Neural cell (in vitro differentiated cells): ENCODE measurements around the gene ABO. TPM values are rescaled to one million over a fixed set of nuclear protein-coding genes. Genes with fewer than 3 reads are reported as not detected.

Experiments used
- H2AFZ ChIP-seq: fragments of 200-600, 300-800 bp; sonication (generic), shearing (Covaris generic); 2 replicates; pipeline ENCODE4 v1.6.0; 2014; ENCODE audit warnings: low read depth, mild to moderate bottlenecking, antibody characterized with exemption, low read length, moderate library complexity
- H3F3A ChIP-seq: fragments of 200-600 bp; shearing (Covaris generic); 2 replicates; pipeline ENCODE4 v1.6.1; 2016; ENCODE audit warnings: mild to moderate bottlenecking, moderate library complexity, mixed read lengths, antibody characterized with exemption, low read length; ENCODE audit not compliant: insufficient read depth, poor library complexity, severe bottlenecking
- H3K27ac ChIP-seq: fragments of 200-600, 300-800 bp; sonication (generic), shearing (Covaris generic); 2 replicates; pipeline ENCODE4 v1.5.1; 2014; ENCODE audit warnings: mild to moderate bottlenecking, low read length, moderate library complexity
- H3K27me3 ChIP-seq: fragments of 300-800, 200-600 bp; sonication (generic), shearing (Covaris generic); 2 replicates; pipeline ENCODE4 v1.6.0; 2014; ENCODE audit warnings: mild to moderate bottlenecking, low read depth, low read length, moderate library complexity; ENCODE audit not compliant: insufficient read depth
- H3K36me3 ChIP-seq: fragments of 300-800, 200-600 bp; sonication (generic), shearing (Covaris generic); 2 replicates; pipeline ENCODE4 v1.5.1; 2014; ENCODE audit warnings: mild to moderate bottlenecking, antibody characterized with exemption, low read length, moderate library complexity; ENCODE audit not compliant: insufficient read depth
- H3K4me2 ChIP-seq: fragments of 300-800, 200-600 bp; sonication (generic), shearing (Covaris generic); 2 replicates; pipeline ENCODE4 v1.6.0; 2014; ENCODE audit warnings: mild to moderate bottlenecking, low read length
- H3K4me3 ChIP-seq: fragments of 300-800, 200-600 bp; sonication (generic), shearing (Covaris generic); 2 replicates; pipeline ENCODE4 v1.5.1; 2014; ENCODE audit warnings: mild to moderate bottlenecking, low read length, moderate library complexity
- H3K79me2 ChIP-seq: fragments of 200-600 bp; shearing (Covaris generic); replicated peaks from 2 replicates; pipeline ENCODE4 v1.6.0; 2014; ENCODE audit warnings: mild to moderate bottlenecking, low read length, moderate library complexity; ENCODE audit not compliant: insufficient read depth
- H3K9ac ChIP-seq: fragments of 300-800, 200-600 bp; sonication (generic), shearing (Covaris generic); 2 replicates; pipeline ENCODE4 v1.6.1; 2016; ENCODE audit warnings: mild to moderate bottlenecking, low read length, mixed read lengths
- H3K9me2 ChIP-seq: fragments of 200-600 bp; shearing (Covaris generic); 2 replicates; pipeline ENCODE4 v1.6.1; 2016; ENCODE audit warnings: mild to moderate bottlenecking, low read length, mixed read lengths; ENCODE audit not compliant: insufficient read depth
- H3K9me3 ChIP-seq: fragments of 200-600, 300-800 bp; sonication (generic), shearing (Covaris generic); 2 replicates; pipeline ENCODE4 v1.6.1; 2016; ENCODE audit warnings: mild to moderate bottlenecking, mixed run types, low read length, moderate library complexity, mixed read lengths
- H4K20me1 ChIP-seq: fragments of 200-600 bp; shearing (Covaris generic); 2 replicates; pipeline ENCODE4 v1.6.1; 2016; ENCODE audit warnings: mild to moderate bottlenecking, mixed run types; ENCODE audit not compliant: insufficient read depth
- CTCF ChIP-seq: fragments of 450-650 bp; IDR thresholded peaks from 2 replicates; pipeline ENCODE4 v1.5.1; 2014; ENCODE audit warnings: antibody characterized with exemption, mild to moderate bottlenecking, moderate library complexity; ENCODE audit not compliant: poor library complexity, severe bottlenecking
- EP300 ChIP-seq: fragments of 450-650 bp; conservative IDR thresholded peaks from 2 replicates; pipeline ENCODE4 v1.6.1; 2014; ENCODE audit warnings: antibody characterized with exemption, mild to moderate bottlenecking, moderate library complexity; ENCODE audit not compliant: poor library complexity, severe bottlenecking
- EZH2 ChIP-seq: fragments of 200-600, 300-800 bp; shearing (Covaris generic), sonication (generic); IDR thresholded peaks from 2 replicates; pipeline ENCODE4 v1.6.1; 2014; ENCODE audit warnings: antibody characterized with exemption, low read length, borderline replicate concordance, mild to moderate bottlenecking; ENCODE audit not compliant: insufficient read depth, poor library complexity, severe bottlenecking
- MXI1 ChIP-seq: fragments of 450-650 bp; conservative IDR thresholded peaks from 2 replicates; pipeline ENCODE4 v1.6.1; 2014; ENCODE audit warnings: antibody characterized with exemption, mild to moderate bottlenecking; ENCODE audit not compliant: poor library complexity, severe bottlenecking
- POLR2AphosphoS5 ChIP-seq: IDR thresholded peaks from 2 replicates; pipeline ENCODE4 v1.6.1; 2012
- RAD21 ChIP-seq: fragments of 450-650 bp; conservative IDR thresholded peaks from 2 replicates; pipeline ENCODE4 v1.6.1; 2014; ENCODE audit warnings: antibody characterized with exemption, mild to moderate bottlenecking, moderate library complexity
- REST ChIP-seq: IDR thresholded peaks from 2 replicates; pipeline ENCODE4 v1.6.1; 2012; ENCODE audit warnings: borderline replicate concordance
- SMC3 ChIP-seq: fragments of 450-650 bp; conservative IDR thresholded peaks from 2 replicates; pipeline ENCODE4 v1.6.1; 2014; ENCODE audit warnings: antibody characterized with exemption, mild to moderate bottlenecking, moderate library complexity; ENCODE audit not compliant: poor library complexity
- TAF1 ChIP-seq: IDR thresholded peaks from 2 replicates; pipeline ENCODE4 v1.6.1; 2012; ENCODE audit warnings: low read depth
- polyA plus RNA-seq: library from polyadenylated mRNA; depleted of rRNA; stranded (reverse); fragments of >200 nt; gene quantifications from 2 replicates; pipeline ENCODE4 v1.2.3, GENCODE V29; 2014

ABO gene
- polyA plus RNA-seq, 1 donor from 2014 or later: not detected

GRCh38 chr9:133323211-133323610 lies 48.2 kb upstream of the ABO start:
- Histone ChIP-seq H2AFZ (no peak overlapping the region), H3K79me2 (no peaks in the 10 kb centered on the region), H3K27me3 (no peaks in the 10 kb centered on the region), H3K9ac (no peak overlapping the region), H3K9me3 (no peaks in the 10 kb centered on the region), H3K9me2 (no peaks in the 10 kb centered on the region), H3K27ac (no peak overlapping the region), H3K4me2 (no peak overlapping the region), H4K20me1 (no peaks in the 10 kb centered on the region), H3F3A (no peaks in the 10 kb centered on the region), H3K36me3 (no peaks in the 10 kb centered on the region), H3K4me3 (no peak overlapping the region)
- TF ChIP-seq CTCF (no peak), RAD21 (no peak), SMC3 (no peak), EP300 (no peak), MXI1 (no peak), REST (no peak), POLR2AphosphoS5 (no peak), EZH2 (no peak), TAF1 (no peak)

- no peaks in the 10 kb centered on the region for H3K36me3 ChIP-seq
- H3K4me2 ChIP-seq: no peak overlapping the region
- H3K9me3 ChIP-seq: no peaks in the 10 kb centered on the region
- no peaks in the 10 kb centered on the region for H3K27me3 ChIP-seq
- H3K9me2 ChIP-seq: no peaks in the 10 kb centered on the region
- no peaks in the 10 kb centered on the region for H4K20me1 ChIP-seq
- no peak overlapping the region for H3K9ac ChIP-seq
- H2AFZ ChIP-seq: no peak overlapping the region
- H3F3A ChIP-seq: no peaks in the 10 kb centered on the region
- no peak overlapping the region for H3K4me3 ChIP-seq
- TF ChIP-seq REST (no peak), EZH2 (no peak), MXI1 (no peak)
- no peaks in the 10 kb centered on the region for H3K79me2 ChIP-seq
- no peak overlapping the region for H3K27ac ChIP-seq
Observed at GRCh38 chr9:133322701-133323100, 47.7 kb upstream of the ABO start.
